ENCODE measurements around the gene PTGDS. TPM values are rescaled to one million over a fixed set of nuclear protein-coding genes. Genes with fewer than 3 reads are reported as not detected.
A peak's percentile ranks its signal among the peaks of the same experiment; 100 is the strongest.

PTGDS gene
- total RNA-seq, 4 donors from 2014 or later, result 6.8 to 59.1 (median 17.8) TPM

- WGBS, 2 donors (ENCODE audit: low coverage in 1 of 2), result 23% methylated on average over 30 of the region's 30 CpGs; no CpG with 5 or more reads in 1 of the 2 donors
- H3K27me3 ChIP-seq, result no peaks in the 10 kb centered on the region
- H3K4me3 ChIP-seq, result no peak overlapping the region
- in situ Hi-C loops (cut with MboI; ENCODE audit: low pct_ligation_motif_present in 1 of 4, low pct_unique_long_range_greater_than_20kb in 1 of 4, low sequenced_read_pairs in 3 of 4), result no loop called here
- peaks cover 3 to 35% (median 28%) of the 10 kb centered on the region in 4 donors for H3K4me1 ChIP-seq
- intact Hi-C loops (cut with DNase I; ENCODE audit: low total_unique reads), result no loop called here
- DNase-seq, result peak; percentile 97
- peak overlapping the region; percentile 67 to 82 (median 70) for H3K27ac ChIP-seq
- H3K9me3 ChIP-seq, result no peaks in the 10 kb centered on the region
- TF ChIP-seq EP300 (IDR thresholded peaks at IDR 0.05; ENCODE audit: low read depth) (no peak), POLR2AphosphoS5 (IDR thresholded peaks at IDR 0.05) (peak; percentile 68 to 81 (median 74)), POLR2A (IDR thresholded peaks at IDR 0.05) (peak; percentile 65)
- TF ChIP-seq, protein P1, sequence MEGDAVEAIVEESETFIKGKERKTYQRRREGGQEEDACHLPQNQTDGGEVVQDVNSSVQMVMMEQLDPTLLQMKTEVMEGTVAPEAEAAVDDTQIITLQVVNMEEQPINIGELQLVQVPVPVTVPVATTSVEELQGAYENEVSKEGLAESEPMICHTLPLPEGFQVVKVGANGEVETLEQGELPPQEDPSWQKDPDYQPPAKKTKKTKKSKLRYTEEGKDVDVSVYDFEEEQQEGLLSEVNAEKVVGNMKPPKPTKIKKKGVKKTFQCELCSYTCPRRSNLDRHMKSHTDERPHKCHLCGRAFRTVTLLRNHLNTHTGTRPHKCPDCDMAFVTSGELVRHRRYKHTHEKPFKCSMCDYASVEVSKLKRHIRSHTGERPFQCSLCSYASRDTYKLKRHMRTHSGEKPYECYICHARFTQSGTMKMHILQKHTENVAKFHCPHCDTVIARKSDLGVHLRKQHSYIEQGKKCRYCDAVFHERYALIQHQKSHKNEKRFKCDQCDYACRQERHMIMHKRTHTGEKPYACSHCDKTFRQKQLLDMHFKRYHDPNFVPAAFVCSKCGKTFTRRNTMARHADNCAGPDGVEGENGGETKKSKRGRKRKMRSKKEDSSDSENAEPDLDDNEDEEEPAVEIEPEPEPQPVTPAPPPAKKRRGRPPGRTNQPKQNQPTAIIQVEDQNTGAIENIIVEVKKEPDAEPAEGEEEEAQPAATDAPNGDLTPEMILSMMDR (IDR thresholded peaks at IDR 0.05), result no peak
- no peaks in the 10 kb centered on the region for H3K36me3 ChIP-seq
These were observed 44.8 kb downstream of the PTGDS start for GRCh38 chr9:137021979-137022661.

GRCh38 chr9:137022662-137023008 is 45.3 kb downstream of the PTGDS start:
- Histone ChIP-seq H3K36me3 (no peaks in the 10 kb centered on the region), H3K4me1 (peaks cover 8 to 40% (median 33%) of the 10 kb centered on the region in 4 donors), H3K9me3 (no peaks in the 10 kb centered on the region), H3K4me3 (no peak overlapping the region), H3K27me3 (no peaks in the 10 kb centered on the region), H3K27ac (peak overlapping the region; percentile 67 to 82 (median 70))
- DNase-seq, result no peak
- TF ChIP-seq, protein P1 (IDR thresholded peaks at IDR 0.05), result no peak
- TF ChIP-seq POLR2A (IDR thresholded peaks at IDR 0.05) (no peak), POLR2AphosphoS5 (IDR thresholded peaks at IDR 0.05) (no peak), EP300 (IDR thresholded peaks at IDR 0.05; ENCODE audit: low read depth) (no peak)
- in situ Hi-C loops (cut with MboI; ENCODE audit: low pct_ligation_motif_present in 1 of 4, low pct_unique_long_range_greater_than_20kb in 1 of 4, low sequenced_read_pairs in 3 of 4) (no loop called here), intact Hi-C loops (cut with DNase I; ENCODE audit: low total_unique reads) (no loop called here)
- WGBS, 2 donors (ENCODE audit: low coverage in 1 of 2), result 87% methylated on average over 10 of the region's 23 CpGs; no CpG with 5 or more reads in 1 of the 2 donors

DNA sequence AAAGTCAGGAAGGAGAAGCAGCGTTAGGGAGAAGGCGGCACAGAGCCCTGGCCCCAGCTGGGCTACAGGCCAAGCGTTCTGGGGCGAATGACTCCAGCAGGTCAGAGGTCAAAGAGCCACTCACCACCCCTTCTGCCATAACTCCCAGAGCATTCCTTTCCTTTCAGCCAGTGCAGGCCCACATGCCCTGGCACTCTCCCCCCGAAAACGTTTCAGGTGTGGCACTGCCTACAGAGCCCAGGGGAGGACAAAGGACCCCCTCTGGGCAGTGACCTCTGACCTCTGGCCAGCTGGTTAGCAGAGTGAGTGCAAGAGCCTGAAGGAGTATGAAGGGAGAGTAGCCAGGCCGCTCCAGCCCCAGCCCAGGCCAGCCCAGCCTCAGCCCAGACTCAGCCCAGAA is 45.9 kb downstream of the PTGDS start:
- intact Hi-C loops (cut with DNase I; ENCODE audit: low total_unique reads) (no loop called here), in situ Hi-C loops (cut with MboI; ENCODE audit: low pct_ligation_motif_present in 1 of 4, low pct_unique_long_range_greater_than_20kb in 1 of 4, low sequenced_read_pairs in 3 of 4) (no loop called here)
- H3K36me3 ChIP-seq, result no peaks in the 10 kb centered on the region
- no peaks in the 10 kb centered on the region for H3K27me3 ChIP-seq
- H3K4me1 ChIP-seq, result peaks cover 8 to 41% (median 34%) of the 10 kb centered on the region in 4 donors
- no peak overlapping the region for H3K4me3 ChIP-seq
- H3K9me3 ChIP-seq, result no peaks in the 10 kb centered on the region
- no peak for TF ChIP-seq POLR2AphosphoS5 (IDR thresholded peaks at IDR 0.05)
- 66 to 67% methylated on average over 4 to 7 of the region's 7 CpGs for WGBS, 2 donors (ENCODE audit: low coverage in 1 of 2)
- DNase-seq, result no peak
- H3K27ac ChIP-seq, result peak overlapping the region in 2 of 4 donors; percentile 70

- DNase-seq, result no peak
- Histone ChIP-seq H3K4me3 (no peak overlapping the region), H3K9me3 (no peaks in the 10 kb centered on the region), H3K27me3 (no peaks in the 10 kb centered on the region), H3K4me1 (peaks cover 8 to 44% (median 37%) of the 10 kb centered on the region in 4 donors), H3K36me3 (no peaks in the 10 kb centered on the region), H3K27ac (no peak overlapping the region)
- intact Hi-C loops (cut with DNase I; ENCODE audit: low total_unique reads), result no loop called here
- 87% methylated on average over 15 of the region's 15 CpGs; no CpG with 5 or more reads in 1 of the 2 donors for WGBS, 2 donors (ENCODE audit: low coverage in 1 of 2)
- TF ChIP-seq POLR2AphosphoS5 (IDR thresholded peaks at IDR 0.05), result no peak
- TF ChIP-seq POLR2A (IDR thresholded peaks at IDR 0.05), result no peak
- TF ChIP-seq EP300 (IDR thresholded peaks at IDR 0.05; ENCODE audit: low read depth), result no peak
- TF ChIP-seq, protein P1 (IDR thresholded peaks at IDR 0.05), result no peak
- in situ Hi-C loops (cut with MboI; ENCODE audit: low pct_ligation_motif_present in 1 of 4, low pct_unique_long_range_greater_than_20kb in 1 of 4, low sequenced_read_pairs in 3 of 4), result no loop called here
These were observed 46.3 kb downstream of the PTGDS start for GRCh38 chr9:137023583-137023991.

All from transverse colon (tissue), 4 donors.